ENCODE measurements around the gene AMBP. TPM values are rescaled to one million over a fixed set of nuclear protein-coding genes. Genes with fewer than 3 reads are reported as not detected.

Gene AMBP
- total and polyA plus RNA-seq, 2 of the 13 experiments (the other 11 are each of a cell fraction or from before 2014, with no cell fraction given) = 1,510 to 2,580 TPM

DNA sequence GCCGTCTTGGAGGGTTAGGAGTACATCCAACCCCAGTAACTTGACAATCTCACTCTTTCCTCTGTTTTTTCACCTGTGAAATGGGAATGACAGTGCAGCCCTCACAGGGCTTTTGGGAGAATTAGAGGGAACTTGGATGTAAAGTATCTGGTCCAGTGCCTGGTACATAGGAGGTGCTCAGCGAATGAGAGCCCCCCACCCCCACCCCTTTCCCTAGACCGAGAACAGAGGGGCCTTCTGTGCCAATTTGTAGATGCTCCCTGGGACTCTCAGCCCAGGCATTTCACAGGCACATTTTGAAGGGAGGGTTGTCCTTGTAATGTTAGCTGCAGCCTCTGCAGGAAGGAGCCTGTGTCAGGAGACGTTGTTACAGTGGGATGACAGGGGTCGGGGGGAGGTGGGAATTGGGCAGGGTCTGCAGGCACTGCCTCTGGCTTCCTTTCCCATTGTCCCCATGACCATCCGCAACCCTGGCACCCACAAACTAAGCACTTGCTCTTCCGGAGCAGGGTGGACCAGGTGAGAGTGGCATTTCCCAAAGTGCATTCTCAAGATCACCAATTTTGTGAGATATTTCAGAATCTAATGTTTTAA is 47.0 kb downstream of the AMBP start (continued):
- TF ChIP-seq ARNT2 (CRISPR knock-in tag; IDR thresholded peaks at IDR 0.05; ENCODE audit: low read depth) (no peak), FOXK2 (IDR thresholded peaks at IDR 0.05) (no peak)
- TF ChIP-seq, protein P1, sequence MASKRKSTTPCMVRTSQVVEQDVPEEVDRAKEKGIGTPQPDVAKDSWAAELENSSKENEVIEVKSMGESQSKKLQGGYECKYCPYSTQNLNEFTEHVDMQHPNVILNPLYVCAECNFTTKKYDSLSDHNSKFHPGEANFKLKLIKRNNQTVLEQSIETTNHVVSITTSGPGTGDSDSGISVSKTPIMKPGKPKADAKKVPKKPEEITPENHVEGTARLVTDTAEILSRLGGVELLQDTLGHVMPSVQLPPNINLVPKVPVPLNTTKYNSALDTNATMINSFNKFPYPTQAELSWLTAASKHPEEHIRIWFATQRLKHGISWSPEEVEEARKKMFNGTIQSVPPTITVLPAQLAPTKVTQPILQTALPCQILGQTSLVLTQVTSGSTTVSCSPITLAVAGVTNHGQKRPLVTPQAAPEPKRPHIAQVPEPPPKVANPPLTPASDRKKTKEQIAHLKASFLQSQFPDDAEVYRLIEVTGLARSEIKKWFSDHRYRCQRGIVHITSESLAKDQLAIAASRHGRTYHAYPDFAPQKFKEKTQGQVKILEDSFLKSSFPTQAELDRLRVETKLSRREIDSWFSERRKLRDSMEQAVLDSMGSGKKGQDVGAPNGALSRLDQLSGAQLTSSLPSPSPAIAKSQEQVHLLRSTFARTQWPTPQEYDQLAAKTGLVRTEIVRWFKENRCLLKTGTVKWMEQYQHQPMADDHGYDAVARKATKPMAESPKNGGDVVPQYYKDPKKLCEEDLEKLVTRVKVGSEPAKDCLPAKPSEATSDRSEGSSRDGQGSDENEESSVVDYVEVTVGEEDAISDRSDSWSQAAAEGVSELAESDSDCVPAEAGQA (IDR thresholded peaks at IDR 0.05; ENCODE audit: low read depth) = no peak
- TF ChIP-seq, protein P1 (CRISPR knock-in tag; IDR thresholded peaks at IDR 0.05; ENCODE audit: borderline replicate concordance) = no peak

DNA sequence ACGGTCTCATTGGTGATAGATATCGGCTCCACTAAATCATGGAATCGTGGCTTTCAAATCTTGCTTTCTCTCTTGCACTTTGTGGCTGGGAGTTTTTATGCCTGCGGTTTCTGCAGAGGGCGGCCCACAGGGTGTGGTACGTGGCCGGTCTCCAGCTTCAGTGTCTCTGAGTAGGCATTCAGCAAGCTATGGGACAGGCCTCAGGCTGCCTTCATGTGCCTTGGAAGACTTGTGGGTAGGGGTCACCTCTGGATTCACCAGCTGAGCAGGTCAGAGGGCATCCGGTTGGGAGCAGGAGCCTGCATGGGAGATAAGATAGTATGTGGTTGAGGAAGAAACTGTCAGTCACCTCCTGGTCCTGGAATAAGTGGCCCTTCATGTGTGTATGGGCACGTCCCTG is 47.7 kb downstream of the AMBP start:
- Histone ChIP-seq H3K9me3 (ENCODE audit: low read length) (no peaks in the 10 kb centered on the region), H3K79me2 (ENCODE audit: insufficient read depth, low read length) (no peaks in the 10 kb centered on the region), H3K4me2 (ENCODE audit: low read depth, low read length) (no peak overlapping the region), H3K36me3 (replicated peaks in 1 of 2; ENCODE audit: control insufficient read depth in 1 of 2, insufficient read depth in 2 of 2, low read length in 2 of 2) (no peaks in the 10 kb centered on the region), H3K27ac (ENCODE audit: extremely low read length, insufficient read depth, low read length) (no peak overlapping the region), H4K20me1 (ENCODE audit: insufficient read depth, low read length) (no peaks in the 10 kb centered on the region), H2AFZ (ENCODE audit: low read length) (no peak overlapping the region), H3K4me3 (replicated peaks in 1 of 3; ENCODE audit: insufficient read depth in 1 of 3, low read depth in 2 of 3, low read length in 3 of 3) (no peak overlapping the region), H3K27me3 (ENCODE audit: control insufficient read depth in 1 of 2, insufficient read depth in 2 of 2, low read length in 2 of 2) (peaks cover 1 to 40% of the 10 kb centered on the region in 2 experiments; a peak in 4 of 5 replicates), H3K9ac (ENCODE audit: insufficient read depth, low read depth, low read length) (no peak overlapping the region), H3K4me1 (ENCODE audit: insufficient read depth, low read length) (no peaks in the 10 kb centered on the region)
- no peak for ATAC-seq
- no TSS peak for BruUV-seq (replicated peaks)
- no peak for DNase-seq (ENCODE audit: low spot score)
- 55% methylated on average over 8 of the region's 9 CpGs for WGBS (ENCODE audit: low lambda C conversion rate)
- CTCF ChIA-PET (ENCODE audit: low intra/inter-chr PET ratio, low total read pairs) = no interaction called here
- no peak for FAIRE-seq
- intact Hi-C loops (cut with micrococcal nuclease; ENCODE audit: unreplicated experiment) = no loop called here
- POLR2A ChIA-PET = no interaction called here
- in situ Hi-C loops (cut with HindIII; ENCODE audit: extremely low pct_ligation_motif_present, low pct_unique_long_range_greater_than_20kb) = loop anchor here (25.0 kb wide), 1 partner anchor 293 kb away; no protein-coding TSS in a partner anchor
- TF ChIP-seq RCOR2 (CRISPR knock-in tag; IDR thresholded peaks at IDR 0.05) (no peak), KLF6 (CRISPR knock-in tag; IDR thresholded peaks at IDR 0.05) (no peak), ZNF891 (CRISPR knock-in tag; IDR thresholded peaks at IDR 0.05) (no peak), ADNP (CRISPR knock-in tag; IDR thresholded peaks at IDR 0.05) (no peak), ZNF83 (CRISPR knock-in tag; IDR thresholded peaks at IDR 0.05; ENCODE audit: borderline replicate concordance) (no peak), SMYD3 (CRISPR knock-in tag; IDR thresholded peaks at IDR 0.05) (no peak), GPN1 (CRISPR knock-in tag; IDR thresholded peaks at IDR 0.05; ENCODE audit: borderline replicate concordance) (no peak), FOXJ3 (CRISPR knock-in tag; IDR thresholded peaks at IDR 0.05; ENCODE audit: borderline replicate concordance) (no peak), MIXL1 (CRISPR knock-in tag; IDR thresholded peaks at IDR 0.05) (no peak), ZNF225 (CRISPR knock-in tag; IDR thresholded peaks at IDR 0.05) (no peak)
- TF ChIP-seq, protein P2, sequence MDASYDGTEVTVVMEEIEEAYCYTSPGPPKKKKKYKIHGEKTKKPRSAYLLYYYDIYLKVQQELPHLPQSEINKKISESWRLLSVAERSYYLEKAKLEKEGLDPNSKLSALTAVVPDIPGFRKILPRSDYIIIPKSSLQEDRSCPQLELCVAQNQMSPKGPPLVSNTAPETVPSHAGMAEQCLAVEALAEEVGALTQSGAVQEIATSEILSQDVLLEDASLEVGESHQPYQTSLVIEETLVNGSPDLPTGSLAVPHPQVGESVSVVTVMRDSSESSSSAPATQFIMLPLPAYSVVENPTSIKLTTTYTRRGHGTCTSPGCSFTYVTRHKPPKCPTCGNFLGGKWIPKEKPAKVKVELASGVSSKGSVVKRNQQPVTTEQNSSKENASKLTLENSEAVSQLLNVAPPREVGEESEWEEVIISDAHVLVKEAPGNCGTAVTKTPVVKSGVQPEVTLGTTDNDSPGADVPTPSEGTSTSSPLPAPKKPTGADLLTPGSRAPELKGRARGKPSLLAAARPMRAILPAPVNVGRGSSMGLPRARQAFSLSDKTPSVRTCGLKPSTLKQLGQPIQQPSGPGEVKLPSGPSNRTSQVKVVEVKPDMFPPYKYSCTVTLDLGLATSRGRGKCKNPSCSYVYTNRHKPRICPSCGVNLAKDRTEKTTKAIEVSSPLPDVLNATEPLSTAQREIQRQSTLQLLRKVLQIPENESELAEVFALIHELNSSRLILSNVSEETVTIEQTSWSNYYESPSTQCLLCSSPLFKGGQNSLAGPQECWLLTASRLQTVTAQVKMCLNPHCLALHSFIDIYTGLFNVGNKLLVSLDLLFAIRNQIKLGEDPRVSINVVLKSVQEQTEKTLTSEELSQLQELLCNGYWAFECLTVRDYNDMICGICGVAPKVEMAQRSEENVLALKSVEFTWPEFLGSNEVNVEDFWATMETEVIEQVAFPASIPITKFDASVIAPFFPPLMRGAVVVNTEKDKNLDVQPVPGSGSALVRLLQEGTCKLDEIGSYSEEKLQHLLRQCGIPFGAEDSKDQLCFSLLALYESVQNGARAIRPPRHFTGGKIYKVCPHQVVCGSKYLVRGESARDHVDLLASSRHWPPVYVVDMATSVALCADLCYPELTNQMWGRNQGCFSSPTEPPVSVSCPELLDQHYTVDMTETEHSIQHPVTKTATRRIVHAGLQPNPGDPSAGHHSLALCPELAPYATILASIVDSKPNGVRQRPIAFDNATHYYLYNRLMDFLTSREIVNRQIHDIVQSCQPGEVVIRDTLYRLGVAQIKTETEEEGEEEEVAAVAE (CRISPR knock-in tag; IDR thresholded peaks at IDR 0.05; ENCODE audit: borderline replicate concordance) = no peak
